Measurements from ENCODE around the gene BCL3. TPM values are rescaled to one million over a fixed set of nuclear protein-coding genes. Genes with fewer than 3 reads are reported as not detected.

Gene BCL3
- polyA plus RNA-seq, 3 donors = 33.4 to 150 (median 97.6) TPM

- WGBS, 3 donors = 60 to 63% (median 62%) methylated on average over 13 of the region's 13 CpGs
- H3K27ac ChIP-seq (ENCODE audit: low read depth, low read length) = no peak overlapping the region
Observed at GRCh38 chr19:44737238-44738071, 11.1 kb upstream of the BCL3 start.

GRCh38 chr19:44738136-44738535 is 10.4 kb upstream of the BCL3 start:
- WGBS, 3 donors = 76 to 87% (median 84%) methylated on average over 2 of the region's 2 CpGs
- no peak overlapping the region for H3K27ac ChIP-seq (ENCODE audit: low read depth, low read length)

DNA sequence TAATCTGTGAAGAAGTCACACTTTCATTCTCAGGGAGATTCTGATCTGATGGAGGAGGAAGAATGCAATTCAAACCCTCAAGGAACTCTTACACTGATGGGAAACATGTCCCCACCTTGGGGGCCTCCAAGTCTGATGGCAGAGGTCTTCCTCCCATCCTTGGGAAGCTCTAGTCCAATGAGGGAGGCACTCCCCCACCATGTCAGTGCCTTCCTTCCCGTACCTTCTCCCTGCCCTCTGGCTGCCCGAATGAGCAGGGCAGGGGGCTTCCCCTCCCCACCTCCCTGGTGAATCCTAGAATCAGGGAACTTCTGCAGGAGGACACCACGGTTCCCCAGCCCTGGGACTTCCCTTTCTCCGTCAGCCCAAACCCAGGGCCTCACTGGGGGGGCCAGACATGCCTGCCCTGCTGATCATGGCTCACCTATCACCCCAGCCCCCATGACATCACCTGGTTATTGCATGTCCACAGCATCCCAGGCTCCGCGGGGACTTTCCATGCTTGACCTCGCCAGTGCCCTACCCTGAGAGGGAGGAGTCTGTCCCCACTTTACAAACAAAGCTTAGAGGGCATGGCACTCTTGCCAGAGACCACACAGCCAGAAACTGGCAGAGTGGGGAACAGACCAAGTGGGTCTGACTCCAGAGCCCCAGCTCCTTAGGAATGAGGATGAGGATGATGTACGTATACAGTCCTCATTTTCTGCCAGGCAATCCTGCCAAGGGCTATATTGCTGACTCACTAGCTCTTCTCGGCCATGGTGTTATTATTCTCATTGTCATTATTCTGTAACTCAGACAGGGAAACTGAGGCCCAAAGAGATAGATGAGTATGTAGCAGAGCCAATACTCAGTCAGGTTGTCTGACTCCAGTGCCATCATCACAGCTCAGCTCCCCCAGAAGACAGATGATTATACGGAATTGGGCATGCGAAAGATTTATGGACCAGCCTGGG is 9.6 kb upstream of the BCL3 start:
- H3K27ac ChIP-seq (ENCODE audit: low read depth, low read length) = no peak overlapping the region
- 47 to 63% (median 58%) methylated on average over 11 of the region's 11 CpGs for WGBS, 3 donors

GRCh38 chr19:44740351-44740824 is 8.1 kb upstream of the BCL3 start:
- 44 to 66% (median 58%) methylated on average over 3 of the region's 3 CpGs for WGBS, 3 donors
- no peak overlapping the region for H3K27ac ChIP-seq (ENCODE audit: low read depth, low read length)

GRCh38 chr19:44741258-44741731 is 7.2 kb upstream of the BCL3 start:
- H3K27ac ChIP-seq (ENCODE audit: low read depth, low read length) = no peak overlapping the region
- 44 to 46% (median 45%) methylated on average over 6 of the region's 6 CpGs for WGBS, 3 donors

- H3K27ac ChIP-seq (ENCODE audit: low read depth, low read length) = peak overlapping the region; percentile 53
- 5 to 7% (median 6%) methylated on average over 13 of the region's 13 CpGs for WGBS, 3 donors
Observed at GRCh38 chr19:44741841-44742329, 6.6 kb upstream of the BCL3 start.

GRCh38 chr19:44742330-44743061 is 6.0 kb upstream of the BCL3 start:
- peak overlapping the region; percentile 53 for H3K27ac ChIP-seq (ENCODE audit: low read depth, low read length)
- 51 to 63% (median 53%) methylated on average over 19 to 20 of the region's 20 CpGs for WGBS, 3 donors

- peak overlapping the region; percentile 70 for H3K27ac ChIP-seq (ENCODE audit: low read depth, low read length)
- 49 to 66% (median 54%) methylated on average over 3 of the region's 3 CpGs for WGBS, 3 donors
Observed at GRCh38 chr19:44744871-44745332, 3.6 kb upstream of the BCL3 start.

DNA sequence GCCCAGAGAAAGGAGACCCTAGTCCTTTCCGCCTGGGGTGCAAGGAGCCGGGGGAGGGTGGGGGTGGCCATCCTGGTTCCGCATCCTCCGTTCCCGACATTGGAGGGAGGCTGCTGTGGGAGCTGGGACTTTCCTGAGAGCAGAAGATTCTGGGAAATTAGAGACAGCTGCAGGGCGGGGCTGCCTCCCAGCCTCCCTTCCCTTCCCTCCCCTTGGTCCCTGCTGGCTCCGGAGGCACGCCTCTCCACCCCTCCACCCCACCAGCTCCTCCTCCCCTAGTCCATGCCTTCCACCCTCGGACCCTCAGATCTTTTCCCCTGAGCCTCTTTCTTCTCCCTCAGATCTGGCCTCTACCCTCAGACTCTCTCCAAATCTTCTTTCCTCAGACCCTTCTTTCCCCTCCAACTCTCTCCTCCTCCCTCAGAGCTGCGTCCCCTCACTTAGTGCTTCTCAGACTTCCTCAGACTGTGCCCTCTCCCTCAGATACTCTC is 3.1 kb upstream of the BCL3 start:
- WGBS, 3 donors = 21 to 65% (median 27%) methylated on average over 8 to 10 of the region's 10 CpGs
- peak overlapping the region; percentile 70 for H3K27ac ChIP-seq (ENCODE audit: low read depth, low read length)

DNA sequence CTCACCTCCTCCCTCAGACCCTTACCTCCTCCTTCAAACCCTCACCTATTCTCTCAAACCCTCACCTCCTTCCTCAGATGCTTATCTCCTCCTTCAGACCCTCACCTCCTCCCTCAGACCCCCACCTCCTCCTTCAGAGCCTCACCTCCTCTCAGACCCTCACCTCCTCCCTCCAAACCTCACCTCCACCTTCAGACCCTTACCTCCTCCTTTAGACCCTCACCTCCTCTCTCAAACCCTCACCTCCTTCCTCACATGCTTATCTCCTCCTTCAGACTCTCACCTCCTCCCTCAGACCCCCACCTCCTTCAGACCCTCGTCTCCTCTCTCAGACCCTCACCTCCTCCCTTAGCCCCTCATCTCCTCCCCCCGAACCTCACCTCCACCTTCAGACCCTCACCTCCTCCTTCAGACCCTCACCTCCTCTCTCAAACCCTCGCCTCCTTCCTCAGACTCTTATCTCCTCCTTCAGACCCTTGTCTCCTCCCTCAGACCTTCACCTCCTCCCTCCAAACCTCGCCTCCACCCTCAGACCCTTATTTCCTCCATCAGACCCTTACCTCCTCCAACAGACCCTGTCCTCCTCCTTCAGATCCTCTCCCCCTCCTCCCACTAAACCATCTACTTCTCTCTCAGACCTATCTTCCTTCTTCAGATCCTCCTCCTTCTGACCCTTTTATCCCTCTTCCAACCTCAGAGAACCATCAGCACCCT is 2.5 kb upstream of the BCL3 start:
- peak overlapping the region; percentile 94 for H3K27ac ChIP-seq (ENCODE audit: low read depth, low read length)
- 74 to 80% (median 74%) methylated on average over 4 of the region's 4 CpGs for WGBS, 3 donors

DNA sequence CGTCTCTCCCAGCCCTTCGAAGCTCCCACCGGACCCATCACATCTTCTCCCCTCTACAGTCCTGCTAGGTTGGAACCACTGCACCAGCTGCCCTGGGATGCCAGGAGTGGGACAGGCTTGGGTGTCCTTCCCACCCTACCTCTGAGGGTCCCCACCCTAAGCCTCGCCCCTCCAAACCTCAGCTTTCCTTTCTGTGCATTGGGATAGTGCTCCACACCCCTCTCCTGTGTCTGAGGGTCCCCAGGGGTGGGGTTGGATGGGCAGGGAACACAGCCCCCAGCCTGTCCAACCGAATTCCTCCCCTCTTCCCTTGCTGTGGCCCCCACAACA is 1.9 kb upstream of the BCL3 start:
- peak overlapping the region; percentile 94 for H3K27ac ChIP-seq (ENCODE audit: low read depth, low read length)
- 75 to 80% (median 76%) methylated on average over 5 of the region's 5 CpGs for WGBS, 3 donors

DNA sequence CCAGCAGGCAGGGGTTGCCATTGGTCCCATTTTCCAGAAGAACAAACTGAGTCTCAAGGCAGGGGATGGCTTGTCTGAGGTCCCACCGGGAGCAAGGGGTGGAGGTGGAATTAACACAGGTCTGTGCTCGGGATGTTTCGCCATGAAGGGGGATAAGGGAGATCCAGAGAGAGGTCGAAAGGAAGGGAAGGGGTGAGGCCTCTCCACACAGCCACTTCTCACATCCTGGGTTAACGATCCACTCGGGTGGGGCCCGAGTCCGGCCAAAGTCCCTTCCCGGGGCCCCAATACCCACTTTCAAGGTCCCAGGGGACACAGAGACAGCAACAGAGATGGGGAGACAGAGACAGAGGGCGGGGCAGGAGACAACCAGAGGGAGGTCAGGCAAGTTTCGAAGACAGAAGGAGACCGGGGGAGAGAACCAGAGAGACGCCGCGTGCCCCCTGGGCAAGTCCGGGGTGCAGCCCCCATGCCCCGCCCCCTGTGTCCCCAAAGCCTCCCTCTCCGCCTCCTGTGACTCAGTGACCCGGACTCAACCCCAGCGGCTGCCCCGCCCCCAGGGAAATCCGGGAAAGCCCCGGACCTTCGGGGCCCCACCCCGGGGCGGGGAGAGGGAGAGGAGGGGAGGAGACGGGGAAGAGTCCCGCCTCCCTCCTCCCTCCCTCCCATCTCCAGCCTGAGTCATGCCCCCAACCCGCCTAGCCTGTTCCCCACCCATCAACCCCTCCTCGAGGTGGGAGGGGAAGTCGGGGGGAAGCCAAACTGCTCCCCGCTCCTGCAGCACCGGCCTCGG is 1.4 kb upstream of the BCL3 start:
- WGBS, 3 donors = 5 to 10% (median 6%) methylated on average over 24 to 34 of the region's 34 CpGs
- H3K27ac ChIP-seq (ENCODE audit: low read depth, low read length) = peak overlapping the region; percentile 96

- peak overlapping the region; percentile 96 for H3K27ac ChIP-seq (ENCODE audit: low read depth, low read length)
- WGBS, 3 donors = 0 to 2% (median 0%) methylated on average over 25 to 26 of the region's 26 CpGs
Observed at GRCh38 chr19:44747739-44748425, 626 bp upstream of the BCL3 start.

- H3K27ac ChIP-seq (ENCODE audit: low read depth, low read length) = peak overlapping the region; percentile 96
- WGBS, 3 donors = 12 to 28% (median 18%) methylated on average over 1 of the region's 1 CpG
Observed at GRCh38 chr19:44749292-44749691, 784 bp downstream of the BCL3 start.

GRCh38 chr19:44749994-44750393 is 1.5 kb downstream of the BCL3 start:
- H3K27ac ChIP-seq (ENCODE audit: low read depth, low read length) = no peak overlapping the region
- WGBS, 3 donors = 63 to 78% (median 70%) methylated on average over 10 of the region's 10 CpGs

GRCh38 chr19:44752123-44752815 is 3.8 kb downstream of the BCL3 start:
- H3K27ac ChIP-seq (ENCODE audit: low read depth, low read length) = no peak overlapping the region
- 51 to 68% (median 55%) methylated on average over 8 of the region's 8 CpGs for WGBS, 3 donors
